ENCODE results near the gene FAM193B. TPM values are rescaled to one million over a fixed set of nuclear protein-coding genes. Genes with fewer than 3 reads are reported as not detected.
A peak's percentile ranks its signal among the peaks of the same experiment; 100 is the strongest.

Gene FAM193B
- total and polyA plus RNA-seq, 9 of the 15 experiments (the other 6 are each of a cell fraction or from before 2014, with no cell fraction given), result 4.4 to 76.4 (median 37.3) TPM

- TF ChIP-seq GMEB1 (CRISPR knock-in tag; IDR thresholded peaks at IDR 0.05) (no peak), NRF1 (conservative IDR thresholded peaks at IDR 0.05 in 1 of 2, IDR thresholded peaks at IDR 0.05 in 1 of 2) (peak; percentile 13 to 19; a peak in 2 of 4 replicates), ZNF77 (CRISPR knock-in tag; IDR thresholded peaks at IDR 0.05) (no peak), NFXL1 (CRISPR knock-in tag; IDR thresholded peaks at IDR 0.05) (no peak), SREBF2 (CRISPR knock-in tag; IDR thresholded peaks at IDR 0.05) (no peak), KHSRP (IDR thresholded peaks at IDR 0.05) (no peak), ILF3 (IDR thresholded peaks at IDR 0.05; ENCODE audit: borderline replicate concordance) (no peak), ZNF436 (CRISPR knock-in tag; IDR thresholded peaks at IDR 0.05) (no peak), RBM39 (optimal IDR thresholded peaks at IDR 0.05; ENCODE audit: low read depth, low read length) (no peak), RNF2 (IDR thresholded peaks at IDR 0.05) (no peak), TEAD4 (IDR thresholded peaks at IDR 0.05; ENCODE audit: low read length) (peak; percentile 92), TEAD4 (CRISPR knock-in tag; IDR thresholded peaks at IDR 0.05; ENCODE audit: borderline replicate concordance) (no peak), HDAC8 (tag; IDR thresholded peaks at IDR 0.05) (no peak), RBM25 (IDR thresholded peaks at IDR 0.05; ENCODE audit: low read depth, low read length, severe bottlenecking) (no peak), NCOA1 (IDR thresholded peaks at IDR 0.05; ENCODE audit: low read depth) (no peak), ETV1 (tag; conservative IDR thresholded peaks at IDR 0.05; ENCODE audit: low read depth) (no peak), IRF1 (CRISPR knock-in tag; IDR thresholded peaks at IDR 0.05; ENCODE audit: borderline replicate concordance) (no peak), TEAD2 (tag; IDR thresholded peaks at IDR 0.05) (no peak), NFRKB (IDR thresholded peaks at IDR 0.05; ENCODE audit: low read depth) (no peak)
- TF ChIP-seq, protein P1, sequence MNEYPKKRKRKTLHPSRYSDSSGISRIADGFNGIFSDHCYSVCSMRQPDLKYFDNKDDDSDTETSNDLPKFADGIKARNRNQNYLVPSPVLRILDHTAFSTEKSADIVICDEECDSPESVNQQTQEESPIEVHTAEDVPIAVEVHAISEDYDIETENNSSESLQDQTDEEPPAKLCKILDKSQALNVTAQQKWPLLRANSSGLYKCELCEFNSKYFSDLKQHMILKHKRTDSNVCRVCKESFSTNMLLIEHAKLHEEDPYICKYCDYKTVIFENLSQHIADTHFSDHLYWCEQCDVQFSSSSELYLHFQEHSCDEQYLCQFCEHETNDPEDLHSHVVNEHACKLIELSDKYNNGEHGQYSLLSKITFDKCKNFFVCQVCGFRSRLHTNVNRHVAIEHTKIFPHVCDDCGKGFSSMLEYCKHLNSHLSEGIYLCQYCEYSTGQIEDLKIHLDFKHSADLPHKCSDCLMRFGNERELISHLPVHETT (CRISPR knock-in tag; conservative IDR thresholded peaks at IDR 0.05 in 1 of 2, IDR thresholded peaks at IDR 0.05 in 1 of 2), result peak in 1 of 2 experiments; percentile 56; a peak in 1 of 4 replicates
- TF ChIP-seq, protein P2, sequence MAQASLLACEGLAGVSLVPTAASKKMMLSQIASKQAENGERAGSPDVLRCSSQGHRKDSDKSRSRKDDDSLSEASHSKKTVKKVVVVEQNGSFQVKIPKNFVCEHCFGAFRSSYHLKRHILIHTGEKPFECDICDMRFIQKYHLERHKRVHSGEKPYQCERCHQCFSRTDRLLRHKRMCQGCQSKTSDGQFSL (CRISPR knock-in tag; IDR thresholded peaks at IDR 0.05), result no peak
- TF ChIP-seq, protein P2 (tag; IDR thresholded peaks at IDR 0.05), result no peak
Observed at GRCh38 chr5:177529247-177530203, 24.8 kb downstream of the FAM193B start (continued).

Measured in K562 (cell line).